A549 (cell line): ENCODE data around the gene CLMN. TPM values are rescaled to one million over a fixed set of nuclear protein-coding genes. Genes with fewer than 3 reads are reported as not detected.

Experiments
- polyA plus RNA-seq, 4 experiments: library from polyadenylated mRNA; depleted of rRNA in 3 of 4; stranded (reverse); fragments of >200 nt; fragmentation: RNase III in 1 of 4; extraction: RNeasy Plus Mini Kit Qiagen cat#74134 plus additional on column Dnase treatment in 1 of 4; gene quantifications; 2 replicates in 3 of 4; 3 replicates in 1 of 4; pipeline ENCODE4 v1.2.3, GENCODE V29; 2011 to 2017
- small RNA-seq, 6 experiments: library from RNA; depleted of rRNA; stranded (forward); fragments of <200 nt; gene quantifications; one replicate each; pipeline ENCODE3, GENCODE V24; 2012

The CLMN gene
- polyA plus RNA-seq, 2 of the 4 experiments (the other 2 are of a cell fraction), result 2.9 to 10.6 TPM

Small RNA genes lying within 50 kb of the gene (small RNA-seq; reads per million reads assigned to genes)
- 0 to 5.2 (median 2.2) reads per million in 6 experiments for gene MIR3173

Other genes with a start within 250 kb of the CLMN start
- gene DICER1, start 162.4 kb downstream of the CLMN start, polyA plus RNA-seq (2011; rRNA removed), result 46.3 and 51.2 TPM in 2 replicates
- 14.1 to 15.6 TPM (median 14.1 TPM) in 3 replicates for gene DICER1, start 162.4 kb downstream of the CLMN start, polyA plus RNA-seq (2017; fragmentation: RNase III; extraction: RNeasy Plus Mini Kit Qiagen cat#74134 plus additional on column Dnase treatment)
- gene SYNE3, start 196.7 kb upstream of the CLMN start, polyA plus RNA-seq (2011; rRNA removed), result 0.08 and 0.19 TPM in 2 replicates
- 0.04 to 0.05 TPM (median 0.04 TPM) in 3 replicates for gene SYNE3, start 196.7 kb upstream of the CLMN start, polyA plus RNA-seq (2017; fragmentation: RNase III; extraction: RNeasy Plus Mini Kit Qiagen cat#74134 plus additional on column Dnase treatment)
- gene GLRX5, start 215.1 kb upstream of the CLMN start, polyA plus RNA-seq (2011; rRNA removed), result 52.8 and 73.2 TPM in 2 replicates
- 50.9 to 52.8 TPM (median 51.2 TPM) in 3 replicates for gene GLRX5, start 215.1 kb upstream of the CLMN start, polyA plus RNA-seq (2017; fragmentation: RNase III; extraction: RNeasy Plus Mini Kit Qiagen cat#74134 plus additional on column Dnase treatment)